Measurements from ENCODE around the gene MVD. TPM values are rescaled to one million over a fixed set of nuclear protein-coding genes. Genes with fewer than 3 reads are reported as not detected.

Gene MVD
- total and polyA plus RNA-seq, 2 experiments from 2014 or later, result 95.3 to 149 TPM

DNA sequence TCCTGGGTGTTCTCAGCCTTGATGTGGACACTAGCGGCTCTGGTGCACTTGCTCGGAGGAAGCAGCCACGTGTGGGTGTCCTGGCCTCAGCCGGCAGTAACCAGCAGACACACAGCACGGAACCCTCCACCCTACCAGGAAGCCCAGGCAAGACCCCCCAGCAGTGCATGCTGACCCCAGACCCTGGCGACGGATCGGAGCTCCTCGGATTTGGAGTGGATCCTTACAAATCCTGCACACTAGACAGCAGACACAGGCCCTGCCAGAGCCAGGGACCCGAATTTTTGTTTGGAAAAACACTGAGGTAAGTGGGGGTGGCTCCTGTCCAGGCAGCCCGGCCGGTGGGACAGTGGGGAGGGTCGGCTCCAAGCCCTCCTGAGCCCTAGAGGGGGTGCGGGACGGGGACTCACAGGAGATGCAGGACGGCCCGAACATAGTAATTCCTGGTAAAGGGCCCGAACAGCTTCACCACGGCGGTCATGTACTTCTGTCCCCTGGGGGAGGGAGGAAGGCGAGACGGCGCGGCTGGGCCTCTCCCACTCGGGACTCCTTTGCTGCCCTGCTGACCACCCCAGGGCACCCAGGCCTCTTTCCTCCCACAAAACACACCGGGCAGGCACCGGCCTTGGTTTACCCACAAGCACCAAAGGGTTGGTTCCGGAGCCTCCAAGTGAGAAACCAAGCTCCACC, 16.4 kb downstream of the MVD start (continued):
- TF ChIP-seq, protein P1, sequence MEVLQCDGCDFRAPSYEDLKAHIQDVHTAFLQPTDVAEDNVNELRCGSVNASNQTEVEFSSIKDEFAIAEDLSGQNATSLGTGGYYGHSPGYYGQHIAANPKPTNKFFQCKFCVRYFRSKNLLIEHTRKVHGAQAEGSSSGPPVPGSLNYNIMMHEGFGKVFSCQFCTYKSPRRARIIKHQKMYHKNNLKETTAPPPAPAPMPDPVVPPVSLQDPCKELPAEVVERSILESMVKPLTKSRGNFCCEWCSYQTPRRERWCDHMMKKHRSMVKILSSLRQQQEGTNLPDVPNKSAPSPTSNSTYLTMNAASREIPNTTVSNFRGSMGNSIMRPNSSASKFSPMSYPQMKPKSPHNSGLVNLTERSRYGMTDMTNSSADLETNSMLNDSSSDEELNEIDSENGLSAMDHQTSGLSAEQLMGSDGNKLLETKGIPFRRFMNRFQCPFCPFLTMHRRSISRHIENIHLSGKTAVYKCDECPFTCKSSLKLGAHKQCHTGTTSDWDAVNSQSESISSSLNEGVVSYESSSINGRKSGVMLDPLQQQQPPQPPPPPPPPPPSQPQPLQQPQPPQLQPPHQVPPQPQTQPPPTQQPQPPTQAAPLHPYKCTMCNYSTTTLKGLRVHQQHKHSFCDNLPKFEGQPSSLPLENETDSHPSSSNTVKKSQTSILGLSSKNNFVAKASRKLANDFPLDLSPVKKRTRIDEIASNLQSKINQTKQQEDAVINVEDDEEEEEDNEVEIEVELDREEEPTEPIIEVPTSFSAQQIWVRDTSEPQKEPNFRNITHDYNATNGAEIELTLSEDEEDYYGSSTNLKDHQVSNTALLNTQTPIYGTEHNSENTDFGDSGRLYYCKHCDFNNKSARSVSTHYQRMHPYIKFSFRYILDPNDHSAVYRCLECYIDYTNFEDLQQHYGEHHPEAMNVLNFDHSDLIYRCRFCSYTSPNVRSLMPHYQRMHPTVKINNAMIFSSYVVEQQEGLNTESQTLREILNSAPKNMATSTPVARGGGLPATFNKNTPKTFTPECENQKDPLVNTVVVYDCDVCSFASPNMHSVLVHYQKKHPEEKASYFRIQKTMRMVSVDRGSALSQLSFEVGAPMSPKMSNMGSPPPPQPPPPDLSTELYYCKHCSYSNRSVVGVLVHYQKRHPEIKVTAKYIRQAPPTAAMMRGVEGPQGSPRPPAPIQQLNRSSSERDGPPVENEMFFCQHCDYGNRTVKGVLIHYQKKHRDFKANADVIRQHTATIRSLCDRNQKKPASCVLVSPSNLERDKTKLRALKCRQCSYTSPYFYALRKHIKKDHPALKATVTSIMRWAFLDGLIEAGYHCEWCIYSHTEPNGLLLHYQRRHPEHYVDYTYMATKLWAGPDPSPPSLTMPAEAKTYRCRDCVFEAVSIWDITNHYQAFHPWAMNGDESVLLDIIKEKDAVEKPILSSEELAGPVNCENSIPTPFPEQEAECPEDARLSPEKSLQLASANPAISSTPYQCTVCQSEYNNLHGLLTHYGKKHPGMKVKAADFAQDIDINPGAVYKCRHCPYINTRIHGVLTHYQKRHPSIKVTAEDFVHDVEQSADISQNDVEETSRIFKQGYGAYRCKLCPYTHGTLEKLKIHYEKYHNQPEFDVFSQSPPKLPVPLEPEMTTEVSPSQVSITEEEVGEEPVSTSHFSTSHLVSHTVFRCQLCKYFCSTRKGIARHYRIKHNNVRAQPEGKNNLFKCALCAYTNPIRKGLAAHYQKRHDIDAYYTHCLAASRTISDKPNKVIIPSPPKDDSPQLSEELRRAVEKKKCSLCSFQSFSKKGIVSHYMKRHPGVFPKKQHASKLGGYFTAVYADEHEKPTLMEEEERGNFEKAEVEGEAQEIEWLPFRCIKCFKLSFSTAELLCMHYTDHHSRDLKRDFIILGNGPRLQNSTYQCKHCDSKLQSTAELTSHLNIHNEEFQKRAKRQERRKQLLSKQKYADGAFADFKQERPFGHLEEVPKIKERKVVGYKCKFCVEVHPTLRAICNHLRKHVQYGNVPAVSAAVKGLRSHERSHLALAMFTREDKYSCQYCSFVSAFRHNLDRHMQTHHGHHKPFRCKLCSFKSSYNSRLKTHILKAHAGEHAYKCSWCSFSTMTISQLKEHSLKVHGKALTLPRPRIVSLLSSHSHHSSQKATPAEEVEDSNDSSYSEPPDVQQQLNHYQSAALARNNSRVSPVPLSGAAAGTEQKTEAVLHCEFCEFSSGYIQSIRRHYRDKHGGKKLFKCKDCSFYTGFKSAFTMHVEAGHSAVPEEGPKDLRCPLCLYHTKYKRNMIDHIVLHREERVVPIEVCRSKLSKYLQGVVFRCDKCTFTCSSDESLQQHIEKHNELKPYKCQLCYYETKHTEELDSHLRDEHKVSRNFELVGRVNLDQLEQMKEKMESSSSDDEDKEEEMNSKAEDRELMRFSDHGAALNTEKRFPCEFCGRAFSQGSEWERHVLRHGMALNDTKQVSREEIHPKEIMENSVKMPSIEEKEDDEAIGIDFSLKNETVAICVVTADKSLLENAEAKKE (CRISPR knock-in tag; IDR thresholded peaks at IDR 0.05), result no peak
- no peak for TF ChIP-seq CREB1 (CRISPR knock-in tag; IDR thresholded peaks at IDR 0.05; ENCODE audit: low read depth)
- TF ChIP-seq, protein P2, sequence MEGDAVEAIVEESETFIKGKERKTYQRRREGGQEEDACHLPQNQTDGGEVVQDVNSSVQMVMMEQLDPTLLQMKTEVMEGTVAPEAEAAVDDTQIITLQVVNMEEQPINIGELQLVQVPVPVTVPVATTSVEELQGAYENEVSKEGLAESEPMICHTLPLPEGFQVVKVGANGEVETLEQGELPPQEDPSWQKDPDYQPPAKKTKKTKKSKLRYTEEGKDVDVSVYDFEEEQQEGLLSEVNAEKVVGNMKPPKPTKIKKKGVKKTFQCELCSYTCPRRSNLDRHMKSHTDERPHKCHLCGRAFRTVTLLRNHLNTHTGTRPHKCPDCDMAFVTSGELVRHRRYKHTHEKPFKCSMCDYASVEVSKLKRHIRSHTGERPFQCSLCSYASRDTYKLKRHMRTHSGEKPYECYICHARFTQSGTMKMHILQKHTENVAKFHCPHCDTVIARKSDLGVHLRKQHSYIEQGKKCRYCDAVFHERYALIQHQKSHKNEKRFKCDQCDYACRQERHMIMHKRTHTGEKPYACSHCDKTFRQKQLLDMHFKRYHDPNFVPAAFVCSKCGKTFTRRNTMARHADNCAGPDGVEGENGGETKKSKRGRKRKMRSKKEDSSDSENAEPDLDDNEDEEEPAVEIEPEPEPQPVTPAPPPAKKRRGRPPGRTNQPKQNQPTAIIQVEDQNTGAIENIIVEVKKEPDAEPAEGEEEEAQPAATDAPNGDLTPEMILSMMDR (conservative IDR thresholded peaks at IDR 0.05; ENCODE audit: low read depth in 2 of 2), result no peak
- TF ChIP-seq, protein P3, sequence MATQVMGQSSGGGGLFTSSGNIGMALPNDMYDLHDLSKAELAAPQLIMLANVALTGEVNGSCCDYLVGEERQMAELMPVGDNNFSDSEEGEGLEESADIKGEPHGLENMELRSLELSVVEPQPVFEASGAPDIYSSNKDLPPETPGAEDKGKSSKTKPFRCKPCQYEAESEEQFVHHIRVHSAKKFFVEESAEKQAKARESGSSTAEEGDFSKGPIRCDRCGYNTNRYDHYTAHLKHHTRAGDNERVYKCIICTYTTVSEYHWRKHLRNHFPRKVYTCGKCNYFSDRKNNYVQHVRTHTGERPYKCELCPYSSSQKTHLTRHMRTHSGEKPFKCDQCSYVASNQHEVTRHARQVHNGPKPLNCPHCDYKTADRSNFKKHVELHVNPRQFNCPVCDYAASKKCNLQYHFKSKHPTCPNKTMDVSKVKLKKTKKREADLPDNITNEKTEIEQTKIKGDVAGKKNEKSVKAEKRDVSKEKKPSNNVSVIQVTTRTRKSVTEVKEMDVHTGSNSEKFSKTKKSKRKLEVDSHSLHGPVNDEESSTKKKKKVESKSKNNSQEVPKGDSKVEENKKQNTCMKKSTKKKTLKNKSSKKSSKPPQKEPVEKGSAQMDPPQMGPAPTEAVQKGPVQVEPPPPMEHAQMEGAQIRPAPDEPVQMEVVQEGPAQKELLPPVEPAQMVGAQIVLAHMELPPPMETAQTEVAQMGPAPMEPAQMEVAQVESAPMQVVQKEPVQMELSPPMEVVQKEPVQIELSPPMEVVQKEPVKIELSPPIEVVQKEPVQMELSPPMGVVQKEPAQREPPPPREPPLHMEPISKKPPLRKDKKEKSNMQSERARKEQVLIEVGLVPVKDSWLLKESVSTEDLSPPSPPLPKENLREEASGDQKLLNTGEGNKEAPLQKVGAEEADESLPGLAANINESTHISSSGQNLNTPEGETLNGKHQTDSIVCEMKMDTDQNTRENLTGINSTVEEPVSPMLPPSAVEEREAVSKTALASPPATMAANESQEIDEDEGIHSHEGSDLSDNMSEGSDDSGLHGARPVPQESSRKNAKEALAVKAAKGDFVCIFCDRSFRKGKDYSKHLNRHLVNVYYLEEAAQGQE (IDR thresholded peaks at IDR 0.05; ENCODE audit: unreplicated experiment), result no peak
- TF ChIP-seq NANOG (IDR thresholded peaks at IDR 0.05; ENCODE audit: borderline replicate concordance), result no peak
- no peak for TF ChIP-seq JUNB (IDR thresholded peaks at IDR 0.05; ENCODE audit: unreplicated experiment)
- no peak for TF ChIP-seq EZH2phosphoT487 (IDR thresholded peaks at IDR 0.05; ENCODE audit: unreplicated experiment)
- no peak for TF ChIP-seq STAT1 (IDR thresholded peaks at IDR 0.05; ENCODE audit: unreplicated experiment)
- no peak for TF ChIP-seq ZNF114 (CRISPR knock-in tag; IDR thresholded peaks at IDR 0.05)
- no peak for TF ChIP-seq ZNF331 (CRISPR knock-in tag; IDR thresholded peaks at IDR 0.05; ENCODE audit: low read depth)

Data from GM23338 (cell line).